Vagina (tissue), 2 donors: Measurements from ENCODE around the gene ULK4. TPM values are rescaled to one million over a fixed set of nuclear protein-coding genes. Genes with fewer than 3 reads are reported as not detected.

Source experiments
- DNase-seq, 2 donors: peaks; one replicate each; pipeline ENCODE4 v3.0.0-alpha.2; 2017; ENCODE audit errors: extremely low spot score in 2 of 2
- H3K27ac ChIP-seq: fragments of 200-600 bp; sonication (generic); one replicate; pipeline ENCODE4 v1.5.1; 2019
- H3K27me3 ChIP-seq: fragments of 200-600 bp; sonication (generic); one replicate; pipeline ENCODE4 v1.5.1; 2019
- H3K36me3 ChIP-seq, 2 donors: fragments of 200-600 bp; sonication (generic); one replicate each; pipeline ENCODE4 v1.5.1; 2017 to 2019
- H3K4me1 ChIP-seq: fragments of 200-600 bp; sonication (generic); one replicate; pipeline ENCODE4 v1.5.1; 2019
- H3K4me3 ChIP-seq, 2 donors: fragments of 200-600 bp; sonication (generic); 1 replicate in 1 of 2; 2 replicates in 1 of 2; pipeline ENCODE4 v1.5.1; 2016 to 2019
- H3K9me3 ChIP-seq: fragments of 200-600 bp; sonication (generic); one replicate; pipeline ENCODE4 v1.5.1; 2019
- POLR2A ChIP-seq, 2 donors: fragments of 450-650 bp; IDR thresholded peaks; one replicate each; pipeline ENCODE4 v1.6.1; 2017; ENCODE audit warnings: antibody characterized with exemption in 2 of 2, mild to moderate bottlenecking in 2 of 2, moderate library complexity in 2 of 2
- POLR2AphosphoS5 ChIP-seq, 2 donors: sonication (generic); formaldehyde crosslinking; IDR thresholded peaks; one replicate each; pipeline ENCODE4 v1.9.0; 2017; ENCODE audit warnings: antibody characterized with exemption in 2 of 2, mild to moderate bottlenecking in 2 of 2, low read depth in 1 of 2; ENCODE audit not compliant: insufficient read depth in 1 of 2
- intact Hi-C: fragments of 100-400 bp; cut with DNase I; formaldehyde crosslinking; loops from one replicate; pipeline ENCODE4 v1.15.1; 2023
- total RNA-seq: library from RNA; depleted of rRNA; stranded (reverse); fragments of >200 nt; gene quantifications from one replicate; pipeline ENCODE4 v1.2.3, GENCODE V29; 2016
- TF ChIP-seq, protein P1 (sequence below), 3 experiments: fragments of 450-650 bp in 2 of 3; fragments of 200-600 bp in 1 of 3; sonication (generic) in 1 of 3; IDR thresholded peaks; one replicate each; pipeline ENCODE4 v1.5.1; 2017 to 2019; ENCODE audit warnings: antibody characterized with exemption in 3 of 3, mild to moderate bottlenecking in 2 of 3, moderate library complexity in 2 of 3

Gene ULK4
- total RNA-seq, 1 donor from 2014 or later: 24.1 TPM

DNA sequence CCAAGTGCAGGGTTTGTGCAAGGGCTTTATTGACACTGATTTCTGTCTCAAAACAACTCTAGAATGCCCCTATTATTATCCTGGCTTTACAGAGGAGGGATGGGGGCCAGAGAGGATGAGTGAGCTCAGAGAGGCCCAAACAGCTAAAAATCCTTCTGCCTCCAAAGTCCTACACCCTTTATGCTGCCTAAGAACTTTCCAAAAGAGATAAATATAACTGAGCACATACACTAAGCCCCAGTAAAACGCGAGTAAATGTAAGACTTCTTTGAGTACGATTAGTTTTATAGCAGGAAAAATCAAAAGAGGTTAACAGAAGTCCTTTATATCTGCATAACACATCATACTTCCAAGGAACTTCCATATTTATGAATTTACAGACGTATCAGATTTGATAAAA is 613.5 kb downstream of the ULK4 start:
- intact Hi-C loops: no loop called here
- Histone ChIP-seq H3K4me1 (no peaks in the 10 kb centered on the region), H3K27me3 (no peaks in the 10 kb centered on the region), H3K9me3 (no peaks in the 10 kb centered on the region), H3K4me3 (no peak overlapping the region), H3K27ac (no peak overlapping the region), H3K36me3 (no peaks in the 10 kb centered on the region)
- TF ChIP-seq POLR2A (IDR thresholded peaks at IDR 0.05) (no peak), POLR2AphosphoS5 (IDR thresholded peaks at IDR 0.05; ENCODE audit: insufficient read depth in 1 of 2, low read depth in 1 of 2) (no peak)
- TF ChIP-seq, protein P1, sequence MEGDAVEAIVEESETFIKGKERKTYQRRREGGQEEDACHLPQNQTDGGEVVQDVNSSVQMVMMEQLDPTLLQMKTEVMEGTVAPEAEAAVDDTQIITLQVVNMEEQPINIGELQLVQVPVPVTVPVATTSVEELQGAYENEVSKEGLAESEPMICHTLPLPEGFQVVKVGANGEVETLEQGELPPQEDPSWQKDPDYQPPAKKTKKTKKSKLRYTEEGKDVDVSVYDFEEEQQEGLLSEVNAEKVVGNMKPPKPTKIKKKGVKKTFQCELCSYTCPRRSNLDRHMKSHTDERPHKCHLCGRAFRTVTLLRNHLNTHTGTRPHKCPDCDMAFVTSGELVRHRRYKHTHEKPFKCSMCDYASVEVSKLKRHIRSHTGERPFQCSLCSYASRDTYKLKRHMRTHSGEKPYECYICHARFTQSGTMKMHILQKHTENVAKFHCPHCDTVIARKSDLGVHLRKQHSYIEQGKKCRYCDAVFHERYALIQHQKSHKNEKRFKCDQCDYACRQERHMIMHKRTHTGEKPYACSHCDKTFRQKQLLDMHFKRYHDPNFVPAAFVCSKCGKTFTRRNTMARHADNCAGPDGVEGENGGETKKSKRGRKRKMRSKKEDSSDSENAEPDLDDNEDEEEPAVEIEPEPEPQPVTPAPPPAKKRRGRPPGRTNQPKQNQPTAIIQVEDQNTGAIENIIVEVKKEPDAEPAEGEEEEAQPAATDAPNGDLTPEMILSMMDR (IDR thresholded peaks at IDR 0.05): no peak
- DNase-seq: no peak

DNA sequence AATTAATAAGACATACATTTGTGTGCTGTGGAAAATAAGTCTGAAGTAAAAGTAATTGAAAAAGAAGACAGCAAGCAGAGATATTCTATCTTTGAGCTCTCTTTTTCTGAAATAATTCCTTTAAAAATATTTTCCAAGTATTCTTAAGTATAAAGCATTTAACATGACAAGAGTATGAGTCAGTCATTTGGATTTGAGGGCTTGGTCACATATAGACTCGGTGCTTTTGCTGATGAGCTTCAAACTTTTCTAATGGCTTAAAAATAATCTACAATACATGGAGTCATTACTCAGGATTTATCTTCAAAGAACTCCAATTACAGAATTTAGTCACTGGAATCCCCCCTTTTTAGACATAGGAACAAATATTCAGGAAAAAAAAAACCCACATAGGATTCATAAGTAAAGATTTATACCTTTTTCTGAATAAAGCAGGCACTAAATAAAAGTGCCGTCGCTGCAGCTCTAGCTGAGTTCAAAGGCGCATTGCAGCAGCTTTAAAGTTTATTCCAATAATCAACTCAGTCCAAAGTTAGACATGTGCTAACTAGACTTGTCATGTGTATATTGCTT is 615.1 kb downstream of the ULK4 start:
- intact Hi-C loops: no loop called here

DNA sequence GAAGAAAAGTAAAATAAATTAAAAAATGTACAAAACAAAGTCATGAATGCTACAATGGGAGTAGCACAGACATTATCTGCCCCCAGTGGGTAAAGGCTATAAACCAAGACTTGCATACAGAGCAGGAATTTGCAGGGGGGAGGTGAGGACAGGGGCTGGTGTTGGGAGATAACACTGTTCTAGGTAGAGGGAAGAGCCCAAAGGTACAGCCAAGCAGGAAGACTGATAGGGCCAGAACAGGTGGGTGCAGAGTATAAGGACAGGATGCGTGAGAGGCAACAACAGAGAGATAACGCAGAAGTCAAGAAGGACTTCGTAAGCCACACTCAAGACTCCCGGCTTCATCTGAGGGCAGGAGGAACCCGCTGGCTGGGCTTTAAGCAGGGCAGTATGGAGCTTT is 616.1 kb downstream of the ULK4 start:
- intact Hi-C loops: no loop called here
- no peak overlapping the region for H3K4me3 ChIP-seq
- H3K36me3 ChIP-seq: no peaks in the 10 kb centered on the region
- no peaks in the 10 kb centered on the region for H3K9me3 ChIP-seq
- no peak overlapping the region for H3K27ac ChIP-seq
- no peaks in the 10 kb centered on the region for H3K27me3 ChIP-seq
- H3K4me1 ChIP-seq: no peaks in the 10 kb centered on the region
- DNase-seq: no peak
- TF ChIP-seq POLR2AphosphoS5 (IDR thresholded peaks at IDR 0.05; ENCODE audit: insufficient read depth in 1 of 2, low read depth in 1 of 2) (no peak), POLR2A (IDR thresholded peaks at IDR 0.05) (no peak)
- TF ChIP-seq, protein P1 (IDR thresholded peaks at IDR 0.05): no peak

More for the DNA sequence above, 615.1 kb downstream of the ULK4 start:
- no peak for DNase-seq
- Histone ChIP-seq H3K4me3 (no peak overlapping the region), H3K9me3 (no peaks in the 10 kb centered on the region), H3K27ac (no peak overlapping the region), H3K27me3 (no peaks in the 10 kb centered on the region), H3K4me1 (no peaks in the 10 kb centered on the region), H3K36me3 (no peaks in the 10 kb centered on the region)
- TF ChIP-seq POLR2A (IDR thresholded peaks at IDR 0.05): no peak
- no peak for TF ChIP-seq POLR2AphosphoS5 (IDR thresholded peaks at IDR 0.05; ENCODE audit: insufficient read depth in 1 of 2, low read depth in 1 of 2)
- TF ChIP-seq, protein P1 (IDR thresholded peaks at IDR 0.05): no peak

DNA sequence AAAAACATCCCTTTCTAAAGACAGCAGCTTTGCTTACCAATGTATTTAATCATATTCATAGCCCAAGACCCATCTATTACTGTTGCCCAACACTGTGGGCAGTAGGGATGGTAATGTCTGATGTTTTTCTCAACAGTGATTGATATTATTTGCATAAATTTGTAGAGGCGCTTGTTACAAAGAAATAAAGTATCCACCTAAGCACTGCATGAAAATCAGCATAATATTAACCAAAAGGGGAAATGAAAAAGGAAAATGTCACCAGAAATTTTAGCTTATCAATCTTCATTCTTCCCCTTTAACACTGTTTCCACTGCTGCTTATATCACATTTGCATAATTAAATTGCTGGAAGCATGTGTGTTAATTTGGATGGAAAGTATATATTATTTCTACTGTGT is 622.1 kb downstream of the ULK4 start:
- TF ChIP-seq POLR2AphosphoS5 (IDR thresholded peaks at IDR 0.05; ENCODE audit: insufficient read depth in 1 of 2, low read depth in 1 of 2) (no peak), POLR2A (IDR thresholded peaks at IDR 0.05) (no peak)
- TF ChIP-seq, protein P1 (IDR thresholded peaks at IDR 0.05): no peak
- no peak overlapping the region for H3K27ac ChIP-seq
- no peak for DNase-seq
- no peaks in the 10 kb centered on the region for H3K36me3 ChIP-seq
- H3K27me3 ChIP-seq: no peaks in the 10 kb centered on the region
- H3K9me3 ChIP-seq: no peaks in the 10 kb centered on the region
- no peak overlapping the region for H3K4me3 ChIP-seq
- intact Hi-C loops: no loop called here
- no peaks in the 10 kb centered on the region for H3K4me1 ChIP-seq

DNA sequence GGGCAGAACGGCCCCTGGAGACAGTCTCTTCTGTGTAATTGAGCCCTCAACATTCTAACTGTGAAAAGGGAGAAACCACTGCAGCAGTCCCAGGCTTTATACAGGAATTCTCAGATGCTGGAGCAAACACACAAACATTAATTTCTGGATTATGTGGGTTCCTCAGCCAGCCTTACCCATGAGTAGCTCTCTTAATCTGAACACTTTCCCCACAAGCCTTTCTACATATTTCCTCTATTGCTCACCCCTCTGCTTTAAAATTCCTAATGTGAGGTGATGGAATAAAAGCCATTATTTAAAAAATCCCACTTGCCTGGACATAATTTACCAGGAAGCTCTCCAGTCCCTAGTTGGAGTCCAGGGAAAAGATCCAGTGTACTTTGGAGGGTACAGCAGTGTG is 623.6 kb downstream of the ULK4 start:
- intact Hi-C loops: no loop called here
- no peaks in the 10 kb centered on the region for H3K36me3 ChIP-seq
- no peaks in the 10 kb centered on the region for H3K9me3 ChIP-seq

More for the DNA sequence above, 623.6 kb downstream of the ULK4 start:
- no peaks in the 10 kb centered on the region for H3K4me1 ChIP-seq
- DNase-seq: no peak
- no peaks in the 10 kb centered on the region for H3K27me3 ChIP-seq
- TF ChIP-seq, protein P1 (IDR thresholded peaks at IDR 0.05): no peak
- TF ChIP-seq POLR2A (IDR thresholded peaks at IDR 0.05): no peak
- no peak for TF ChIP-seq POLR2AphosphoS5 (IDR thresholded peaks at IDR 0.05; ENCODE audit: insufficient read depth in 1 of 2, low read depth in 1 of 2)
- no peak overlapping the region for H3K27ac ChIP-seq
- no peak overlapping the region for H3K4me3 ChIP-seq
